Amygdala (tissue), 56 donors: Measurements from ENCODE around the gene CAPN2.
A peak's percentile ranks its signal among the peaks of the same experiment; 100 is the strongest.

Source experiments
- DNase-seq, 56 donors: peaks; one replicate each; lab custom pipeline; 2025; lab: John Stamatoyannopoulos, UW

Gene CAPN2

GRCh38 chr1:223755432-223755792, 43.1 kb downstream of the CAPN2 start:
- DNase-seq = no peak

- DNase-seq = peak in 53 of 56 donors; percentile 18 to 86 (median 57)
Measured at GRCh38 chr1:223755992-223756775, 43.8 kb downstream of the CAPN2 start.

GRCh38 chr1:223756806-223757700, 44.7 kb downstream of the CAPN2 start:
- no peak for DNase-seq

GRCh38 chr1:223758734-223759133, 46.4 kb downstream of the CAPN2 start:
- DNase-seq = no peak

GRCh38 chr1:223759273-223759672, 46.9 kb downstream of the CAPN2 start:
- DNase-seq = no peak

- no peak for DNase-seq
Measured at GRCh38 chr1:223760833-223761232, 48.5 kb downstream of the CAPN2 start.

GRCh38 chr1:223761411-223761810, 49.1 kb downstream of the CAPN2 start:
- no peak for DNase-seq

GRCh38 chr1:223763251-223763650, 50.9 kb downstream of the CAPN2 start:
- no peak for DNase-seq

GRCh38 chr1:223763881-223764280, 51.5 kb downstream of the CAPN2 start:
- no peak for DNase-seq

- DNase-seq = peak in 51 of 56 donors; percentile 22 to 86 (median 59)
Measured at GRCh38 chr1:223765036-223765718, 52.8 kb downstream of the CAPN2 start.

- no peak for DNase-seq
Measured at GRCh38 chr1:223765719-223766340, 53.5 kb downstream of the CAPN2 start.

- no peak for DNase-seq
Measured at GRCh38 chr1:223770621-223771315, 58.4 kb downstream of the CAPN2 start.

- DNase-seq = no peak
Measured at GRCh38 chr1:223771469-223771813, 59.1 kb downstream of the CAPN2 start.

GRCh38 chr1:223771814-223772770, 59.8 kb downstream of the CAPN2 start:
- DNase-seq = peak in 5 of 56 donors; percentile 9 to 45 (median 15)

- no peak for DNase-seq
Measured at GRCh38 chr1:223772771-223773160, 60.4 kb downstream of the CAPN2 start.

- DNase-seq = no peak
Measured at GRCh38 chr1:223774134-223774814, 61.9 kb downstream of the CAPN2 start.

- no peak for DNase-seq
Measured at GRCh38 chr1:223775054-223775453, 62.7 kb downstream of the CAPN2 start.

- DNase-seq = no peak
Measured at GRCh38 chr1:223775711-223776074, 63.4 kb downstream of the CAPN2 start.
